G401.6 (cell line): Measurements from ENCODE around the gene GULP1.
"Not testable (repeated sequence)": the region's sequence is repeated elsewhere in the genome, so short reads cannot be mapped to it uniquely, and the experiment has no call there.

Experiments
- FAIRE-seq: peaks from 2 replicates; lab custom pipeline; 2012; peaks lifted over from hg19 to GRCh38; lab: Jason Lieb, UNC

Gene GULP1, protein sequence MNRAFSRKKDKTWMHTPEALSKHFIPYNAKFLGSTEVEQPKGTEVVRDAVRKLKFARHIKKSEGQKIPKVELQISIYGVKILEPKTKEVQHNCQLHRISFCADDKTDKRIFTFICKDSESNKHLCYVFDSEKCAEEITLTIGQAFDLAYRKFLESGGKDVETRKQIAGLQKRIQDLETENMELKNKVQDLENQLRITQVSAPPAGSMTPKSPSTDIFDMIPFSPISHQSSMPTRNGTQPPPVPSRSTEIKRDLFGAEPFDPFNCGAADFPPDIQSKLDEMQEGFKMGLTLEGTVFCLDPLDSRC

DNA sequence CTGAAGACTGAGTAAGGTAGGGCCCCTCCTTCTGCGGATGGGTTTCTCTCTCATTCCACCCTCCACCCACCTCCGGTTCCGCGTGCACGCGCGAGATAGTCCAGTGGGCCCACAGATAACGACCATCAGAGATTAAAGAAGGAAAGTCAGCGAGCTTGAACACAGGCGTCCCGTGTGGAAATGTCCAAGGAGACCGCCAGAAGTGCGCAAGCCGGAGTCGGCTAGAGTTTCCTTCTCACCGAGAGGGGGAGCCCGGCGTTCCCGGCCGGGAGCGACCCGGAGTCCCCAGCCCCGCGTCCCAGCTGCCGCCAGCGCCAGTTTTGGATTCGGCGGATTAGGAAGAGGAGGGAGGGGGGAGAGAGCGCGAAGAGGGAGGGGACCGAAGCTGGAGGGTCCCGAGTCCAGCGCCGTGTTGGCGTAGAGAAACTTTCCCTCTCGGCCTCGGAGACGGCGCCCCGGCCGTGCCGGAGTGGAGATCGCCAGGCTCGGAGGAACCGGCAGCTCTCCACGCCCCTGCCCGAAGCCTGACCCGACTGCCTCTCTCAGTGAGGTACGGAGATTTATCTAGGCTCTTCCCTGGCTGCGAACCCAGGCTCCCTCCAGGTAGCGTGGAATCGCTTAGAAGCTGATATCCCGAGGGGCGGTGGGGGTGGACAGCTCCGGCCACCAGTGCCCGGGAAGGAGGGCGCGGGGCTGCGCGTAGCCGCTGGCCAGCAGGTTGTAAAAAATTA, at the start of gene GULP1:
TSS of gene GULP1 (plus strand) at position 258 of the 731 bp plus-strand sequence. CDS start 185,829 bp downstream, outside the sequence.
- peak; percentile 33 for FAIRE-seq

DNA sequence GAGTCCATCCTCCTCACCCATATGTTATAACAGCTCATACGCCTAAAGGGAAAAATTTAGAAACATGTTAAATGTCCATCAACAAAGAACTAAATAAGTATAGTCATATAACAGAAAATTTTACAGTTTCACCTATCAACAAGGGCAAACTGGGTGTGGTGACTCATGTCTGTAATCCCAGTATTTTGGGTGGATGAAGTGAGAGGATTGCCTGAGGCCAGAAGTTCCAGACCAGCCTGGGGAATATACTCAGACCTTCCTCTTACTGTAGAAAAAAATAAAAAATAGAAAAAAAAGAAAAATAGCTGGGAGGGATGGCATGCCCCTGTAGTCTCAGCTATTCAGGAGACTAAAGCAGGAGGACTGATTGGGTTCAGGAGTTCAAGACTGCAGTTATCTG, 48.3 kb upstream of the GULP1 start:
- no peak for FAIRE-seq

DNA sequence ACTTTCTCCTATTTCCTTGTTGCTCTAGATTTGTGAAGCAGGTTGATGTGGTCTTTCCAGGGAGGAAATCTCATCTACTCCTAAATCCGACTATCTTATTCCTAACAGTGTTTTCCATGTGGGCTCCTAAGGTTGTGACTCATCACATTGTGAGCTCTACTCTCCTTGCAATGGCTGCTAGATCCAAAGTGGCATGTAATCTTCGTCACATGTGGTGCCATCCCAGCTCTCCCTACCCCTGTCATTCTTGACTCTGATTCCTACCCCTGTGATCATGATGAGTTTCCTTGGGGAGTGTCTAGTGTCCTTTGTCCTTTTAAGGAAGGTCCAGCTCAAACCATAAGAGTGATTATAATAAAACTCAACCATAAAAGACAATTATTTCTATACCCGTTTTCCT, 47.3 kb upstream of the GULP1 start:
- no peak for FAIRE-seq

DNA sequence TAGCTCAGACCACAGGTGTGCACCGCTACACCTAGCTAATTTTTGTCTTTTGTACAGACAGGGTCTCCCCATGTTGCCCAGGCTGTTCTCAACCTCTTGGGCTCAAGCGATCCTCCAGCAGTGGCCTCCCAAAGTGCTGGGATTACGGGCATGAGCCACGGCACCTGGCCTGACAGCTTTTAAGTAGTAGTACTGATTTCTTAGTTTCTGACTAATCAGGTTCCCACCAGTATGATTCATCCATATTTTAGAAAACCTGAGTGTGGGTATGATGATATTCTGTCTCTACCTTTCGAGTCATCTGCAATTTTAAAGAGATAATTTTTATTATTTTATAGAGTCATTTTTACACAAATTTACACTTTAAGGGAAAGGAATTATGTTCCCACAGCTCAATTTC, 46.4 kb upstream of the GULP1 start:
- no peak for FAIRE-seq

DNA sequence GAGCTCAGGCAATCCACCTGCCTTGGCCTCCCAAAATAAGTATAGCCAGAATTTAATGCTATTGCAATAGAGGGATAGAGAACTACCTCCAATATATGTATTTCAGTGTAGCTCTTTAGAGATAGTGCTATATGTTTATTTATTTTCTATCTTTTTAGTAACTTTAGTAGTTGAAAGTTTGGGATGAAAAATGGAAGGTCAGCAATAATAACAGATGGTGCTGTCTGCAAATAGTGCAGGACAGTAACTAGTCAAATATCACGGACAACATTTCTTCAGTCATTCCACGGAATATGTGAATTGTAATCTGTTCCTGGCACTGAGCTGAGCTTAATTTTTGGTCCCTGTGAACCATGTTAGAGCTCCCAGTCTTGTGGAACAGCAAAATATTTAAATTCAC, 43.2 kb upstream of the GULP1 start:
- FAIRE-seq: no peak

DNA sequence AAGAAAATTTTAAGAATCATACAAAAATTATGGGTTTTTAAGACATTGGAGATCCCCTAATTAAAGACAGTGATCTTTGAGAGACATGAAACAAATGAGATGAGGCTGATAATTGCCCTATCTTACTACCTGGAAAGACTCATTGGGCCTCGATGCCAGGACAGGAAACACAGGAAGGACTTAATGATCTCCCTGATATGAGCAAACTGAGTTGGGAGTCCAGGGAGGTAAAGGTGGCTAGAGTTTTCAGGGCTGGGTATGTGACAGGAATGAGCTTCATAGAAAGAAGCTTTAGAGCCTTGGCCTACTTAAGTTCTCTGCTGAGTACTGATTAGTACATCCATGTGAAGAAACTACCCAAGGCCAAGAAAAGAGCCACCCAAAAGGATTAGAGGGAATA, 40.6 kb upstream of the GULP1 start:
- no peak for FAIRE-seq

DNA sequence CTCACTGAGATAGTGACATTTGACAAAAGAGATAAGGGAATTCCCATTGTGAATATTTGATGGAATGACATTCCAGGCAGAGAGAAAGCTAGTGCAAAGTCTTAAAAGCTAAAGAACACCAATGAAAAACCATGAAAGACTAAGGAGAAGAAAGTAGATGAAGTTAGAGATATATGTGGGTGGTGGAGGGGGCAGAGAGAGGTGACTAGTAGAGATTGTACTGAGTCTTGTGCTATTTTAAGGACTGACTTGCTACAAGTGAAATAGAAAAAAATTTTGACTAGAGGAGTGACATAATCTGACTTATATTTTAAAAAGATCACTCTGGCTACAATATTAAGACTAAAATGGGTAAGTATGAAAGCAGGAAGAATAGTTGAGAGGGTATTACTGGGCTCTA, 35.3 kb upstream of the GULP1 start:
- FAIRE-seq: no peak

DNA sequence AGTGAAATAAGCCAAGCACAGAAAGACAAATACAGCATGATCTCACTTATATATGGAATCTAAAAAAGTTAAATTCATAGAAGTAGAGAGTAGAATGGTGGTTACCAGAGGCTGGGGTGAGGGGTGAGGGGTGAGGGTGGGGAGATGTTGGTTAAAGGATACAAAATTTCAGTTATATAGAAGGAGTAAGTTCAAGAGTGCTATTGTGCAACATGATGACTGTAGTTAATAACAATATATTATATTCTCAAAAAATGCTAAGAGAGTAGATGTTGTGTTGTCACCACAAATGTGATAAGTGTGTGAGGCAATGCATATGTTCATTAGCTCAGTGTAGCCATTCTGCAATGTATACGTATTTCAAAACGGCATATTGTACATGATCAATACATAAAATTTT, 26.4 kb upstream of the GULP1 start:
- FAIRE-seq: no peak

DNA sequence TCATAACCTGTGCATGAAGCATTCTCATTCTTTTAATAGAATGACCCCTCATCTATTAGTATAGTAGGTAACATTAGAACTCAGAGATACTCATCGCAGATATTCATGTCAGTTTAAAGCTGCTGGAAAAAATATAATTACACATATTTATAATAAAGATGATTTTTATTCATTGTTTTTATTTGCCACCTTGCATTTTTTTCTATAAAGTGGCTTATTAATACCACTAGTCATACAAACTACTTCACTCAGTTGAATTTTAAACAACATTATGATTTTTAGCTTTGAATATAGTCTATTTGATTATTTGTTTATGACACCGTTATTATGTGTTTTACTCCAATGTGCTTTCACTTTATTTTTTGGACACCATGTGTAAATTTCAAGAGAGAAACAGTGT, 23.9 kb upstream of the GULP1 start:
- no peak for FAIRE-seq

DNA sequence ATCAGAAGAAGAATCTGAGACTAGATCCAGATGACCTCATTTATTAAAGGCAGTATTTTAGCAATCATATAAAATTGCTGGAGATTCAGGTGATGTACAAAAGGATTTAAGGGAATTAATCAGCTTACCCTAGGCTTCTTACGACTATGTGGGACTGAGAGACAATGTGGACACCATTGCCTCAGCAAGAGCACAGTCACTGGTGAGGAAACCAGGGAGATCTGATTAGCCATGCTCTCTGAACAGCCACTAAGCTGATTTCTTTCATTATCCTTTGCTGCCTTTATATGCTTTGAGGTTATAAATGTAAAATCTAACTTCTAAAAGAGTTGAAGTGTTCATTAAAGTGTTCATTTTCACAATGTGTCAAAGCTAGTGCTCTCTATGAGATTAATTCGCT, 22.7 kb upstream of the GULP1 start:
- FAIRE-seq: no peak

DNA sequence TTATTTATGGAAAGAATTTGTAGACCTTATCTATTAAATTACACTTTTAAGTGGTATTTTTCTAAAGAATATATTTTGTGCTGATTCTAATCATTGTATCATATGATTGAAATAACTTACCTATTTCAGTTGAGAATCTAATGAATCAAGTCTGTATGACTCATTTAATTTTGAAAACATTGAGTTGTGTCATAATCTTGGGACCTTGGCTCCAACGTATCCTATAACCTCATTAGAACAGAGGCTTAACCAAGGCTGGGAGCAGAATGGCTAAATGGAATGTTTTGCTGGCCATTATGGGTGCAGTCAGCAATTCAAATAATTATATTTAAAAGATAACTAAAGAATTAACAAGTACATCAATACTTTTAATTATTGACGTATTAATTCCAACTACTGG, 19.6 kb upstream of the GULP1 start:
- FAIRE-seq: no peak

DNA sequence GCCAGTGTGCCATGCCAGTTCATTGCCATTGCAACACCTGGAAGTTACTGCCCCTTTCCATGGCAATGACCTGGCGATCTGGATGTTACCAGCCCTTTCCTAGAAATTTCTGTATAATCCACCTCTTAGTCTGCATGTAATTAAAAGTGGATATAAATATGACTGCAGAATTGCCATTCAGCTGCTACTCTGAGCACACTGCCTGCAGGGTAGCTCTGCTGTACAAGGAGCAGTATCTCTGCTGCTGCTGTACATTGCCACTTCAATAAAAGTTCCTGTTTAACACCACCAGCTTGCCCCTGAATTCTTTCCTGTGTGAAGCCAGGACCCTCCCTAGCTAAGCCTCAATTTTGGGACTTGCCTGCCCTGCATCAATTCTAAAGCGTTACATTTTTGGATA, 17.4 kb upstream of the GULP1 start:
- no peak for FAIRE-seq

DNA sequence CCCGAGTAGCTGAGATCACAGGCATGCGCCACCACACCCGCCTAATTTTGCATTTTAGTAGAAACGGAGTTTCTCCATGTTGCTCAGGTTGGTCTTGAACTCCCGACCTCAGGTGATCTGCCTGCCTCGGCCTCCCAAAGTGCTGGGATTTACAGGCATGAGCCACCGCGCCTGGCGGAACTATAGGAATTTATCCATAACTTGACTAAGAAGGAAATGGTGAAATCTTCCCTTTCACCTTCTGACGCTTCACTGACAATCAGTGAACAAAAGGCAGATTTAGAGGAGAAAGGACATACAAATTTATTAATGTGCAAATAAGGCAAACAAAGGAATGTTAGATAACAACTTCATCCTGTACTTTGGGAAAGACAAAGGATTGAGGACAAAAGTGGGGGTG, 15.4 kb upstream of the GULP1 start:
- no peak for FAIRE-seq

DNA sequence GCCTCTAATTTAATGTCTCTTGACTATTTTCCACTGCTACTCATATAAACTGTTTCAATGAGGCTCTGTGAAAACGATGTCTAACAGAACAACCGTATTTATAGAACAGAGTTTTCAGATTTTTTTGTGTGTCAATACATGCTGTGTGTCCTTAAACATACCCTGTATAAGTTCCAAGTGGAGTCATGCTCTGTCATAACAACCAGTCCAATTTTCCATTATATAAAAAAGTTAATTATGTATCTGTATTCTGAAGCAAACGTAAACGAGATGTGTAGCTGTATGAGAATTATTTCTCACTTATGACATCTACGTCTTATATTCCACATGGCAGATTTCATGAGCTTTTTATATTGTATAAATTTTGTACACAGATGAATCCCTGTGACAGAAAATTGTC, 13.9 kb upstream of the GULP1 start:
- FAIRE-seq: peak; percentile 78

DNA sequence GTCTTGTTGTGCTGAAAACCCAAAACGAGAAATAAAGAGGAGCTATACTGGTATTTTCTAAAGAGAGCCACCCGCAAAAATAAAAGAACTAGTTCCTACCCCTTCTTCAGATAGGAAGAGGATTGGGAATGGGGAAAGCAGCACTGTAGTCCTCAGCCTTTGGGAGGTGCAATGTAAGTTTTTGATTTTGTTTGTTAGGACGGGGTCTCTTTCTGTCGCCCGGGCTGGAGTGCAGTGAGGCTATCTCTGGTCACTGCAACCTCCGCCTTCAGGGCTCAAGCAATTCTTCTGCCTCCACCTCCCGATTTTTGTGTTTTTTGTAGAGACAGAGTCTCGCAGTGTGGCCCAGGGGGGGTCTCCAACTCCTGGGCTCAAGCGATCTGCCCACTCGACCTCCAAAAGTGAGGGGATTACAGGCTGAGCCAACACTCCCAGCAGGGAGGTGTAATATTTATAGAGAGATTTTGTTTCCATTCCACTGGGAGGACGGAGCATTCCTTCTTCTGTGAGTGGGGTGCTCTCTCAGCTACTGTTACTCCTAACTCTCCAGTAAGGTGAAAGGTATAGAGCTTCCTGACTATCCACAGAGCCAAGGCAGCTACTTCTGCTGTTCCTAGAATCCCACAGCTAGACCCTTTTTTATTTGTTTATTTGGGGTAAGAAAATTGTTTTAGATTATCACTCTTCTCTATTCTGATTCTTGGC, 13.1 kb upstream of the GULP1 start:
- FAIRE-seq: no peak

DNA sequence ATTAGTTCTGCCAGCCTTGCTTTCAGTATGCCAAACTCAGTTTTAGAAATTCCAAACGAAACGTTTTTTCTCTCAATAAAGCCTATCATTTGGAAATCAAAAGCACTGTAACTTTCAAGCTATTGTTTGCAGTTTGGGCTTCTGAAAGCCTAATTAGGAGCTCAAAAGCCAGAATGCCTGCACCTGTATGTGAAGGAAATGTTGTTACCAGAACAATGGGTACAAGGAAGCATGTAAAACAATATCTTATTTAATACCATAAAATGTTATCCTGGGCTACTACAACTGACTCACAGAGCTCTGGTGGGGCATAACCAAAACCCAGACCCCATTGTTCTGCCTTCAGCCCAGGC, 12.6 kb upstream of the GULP1 start:
- FAIRE-seq: no peak

DNA sequence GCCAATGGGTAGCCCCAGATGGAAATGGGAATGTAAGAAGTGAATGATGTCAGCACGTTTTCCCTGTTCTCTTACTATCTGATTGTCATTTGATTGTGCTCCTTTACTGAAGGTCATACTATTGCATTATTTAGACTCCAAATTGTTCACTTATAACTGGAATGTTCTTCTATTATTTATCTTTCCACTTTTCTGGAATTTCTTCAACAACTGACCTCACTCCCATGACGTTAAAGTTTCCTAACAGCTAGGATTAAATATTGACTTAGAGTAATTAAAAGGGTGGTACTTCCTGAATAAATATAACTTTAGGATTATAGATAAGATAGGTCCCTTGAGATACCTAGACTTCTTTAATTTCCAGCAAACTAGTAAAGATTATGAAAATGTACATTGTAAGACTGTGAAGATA, 10.9 kb upstream of the GULP1 start:
- no peak for FAIRE-seq

DNA sequence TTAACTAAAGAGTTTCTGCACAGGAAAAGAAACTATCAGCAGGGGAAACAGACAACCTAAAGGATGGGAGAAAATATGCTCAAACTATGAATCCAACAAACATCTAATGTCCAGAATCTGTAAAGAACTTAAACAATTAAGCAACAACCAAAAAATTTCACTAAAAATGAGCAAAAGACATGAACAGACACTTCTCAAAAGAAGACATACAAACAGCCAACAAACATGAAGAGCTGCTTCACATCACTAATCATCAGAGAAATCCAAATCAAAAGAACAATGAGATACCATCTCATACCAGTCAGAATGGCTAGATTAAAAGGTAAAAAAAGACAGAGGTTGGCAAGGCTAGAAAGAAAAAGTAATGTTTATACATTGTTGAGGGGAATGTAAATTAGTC, 8.8 kb upstream of the GULP1 start:
- FAIRE-seq: no peak

DNA sequence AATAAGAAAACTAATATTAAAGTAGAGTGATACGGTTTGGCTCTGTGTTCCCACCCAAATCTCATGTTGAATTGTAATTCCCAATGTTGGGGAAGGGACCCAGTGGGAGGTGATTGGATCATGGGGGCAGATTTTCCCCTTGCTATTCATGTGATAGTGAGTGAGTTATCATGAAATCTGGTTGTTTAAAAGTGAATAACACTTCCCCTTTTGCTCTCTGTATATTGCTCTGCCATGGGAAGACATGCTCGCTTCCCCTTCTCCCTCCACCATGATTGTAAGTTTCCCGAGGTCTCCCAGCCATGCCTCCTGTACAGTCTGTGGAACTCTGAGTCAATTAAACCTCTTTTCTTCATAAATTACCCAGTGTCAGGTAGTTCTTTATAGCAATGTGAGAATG, 7.4 kb upstream of the GULP1 start:
- not testable (repeated sequence) for FAIRE-seq

DNA sequence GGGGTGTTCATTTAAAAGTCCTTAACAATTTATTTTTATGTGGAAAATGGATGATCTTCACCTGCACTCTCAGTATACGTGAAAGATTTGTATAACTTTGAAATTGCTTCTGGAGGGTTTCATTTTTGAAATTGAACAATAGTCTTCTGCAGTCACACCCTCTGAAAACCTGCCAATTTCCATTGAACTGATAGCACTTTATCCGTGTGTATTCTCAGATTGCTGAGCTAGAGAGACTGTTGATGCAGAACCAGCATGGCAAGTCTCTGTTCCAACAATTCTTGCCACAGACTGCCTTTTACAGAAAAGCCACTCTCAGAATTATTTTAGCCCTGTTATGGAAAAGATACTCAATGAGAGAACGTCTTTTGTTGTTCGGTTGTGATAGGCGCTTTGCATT, 6.6 kb upstream of the GULP1 start:
- no peak for FAIRE-seq

DNA sequence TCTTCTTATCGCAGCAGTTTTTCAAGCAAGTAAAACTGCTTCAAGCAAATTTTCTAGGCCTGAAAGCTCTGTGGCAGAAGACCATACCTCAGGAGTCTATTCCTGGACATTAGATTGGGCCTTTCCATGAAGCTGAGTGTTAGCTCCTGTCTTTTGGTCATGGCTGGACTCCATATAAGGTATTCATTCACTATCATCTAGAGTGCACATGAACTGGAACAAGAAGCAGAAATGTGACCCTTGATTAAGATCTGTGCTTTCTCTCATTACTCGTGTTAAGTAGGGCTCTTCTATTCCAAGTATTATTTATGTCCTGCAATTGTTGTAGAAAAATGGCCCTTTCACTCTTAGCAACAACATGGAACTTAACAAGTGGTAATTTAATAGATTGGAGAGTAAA, 5.9 kb upstream of the GULP1 start:
- FAIRE-seq: no peak

DNA sequence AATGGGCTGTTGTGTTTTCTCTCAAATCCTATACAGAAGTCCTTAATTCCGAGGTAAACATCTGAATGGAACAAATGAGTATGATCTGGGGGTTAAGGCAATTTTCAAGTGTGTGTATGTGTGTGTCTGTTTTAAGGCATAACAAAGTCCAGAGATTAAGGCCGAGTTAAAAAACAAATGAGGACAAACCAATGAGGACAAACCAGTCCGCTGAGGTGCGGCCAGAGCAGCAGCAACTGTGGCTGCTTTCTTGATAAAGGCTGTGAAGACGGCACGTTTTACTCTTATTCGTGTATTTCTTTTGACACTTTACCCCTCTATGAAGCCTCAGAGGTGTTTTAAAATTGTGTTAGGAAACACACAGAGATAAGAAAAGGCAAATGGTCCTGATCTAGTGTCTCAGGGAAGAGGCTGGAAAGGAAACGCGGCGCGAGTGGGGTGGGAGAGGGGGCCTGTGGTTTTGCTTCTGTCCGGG, 495 bp upstream of the GULP1 start:
- peak; percentile 54 for FAIRE-seq
